H1 (cell line): ENCODE data around the gene CDRT4. TPM values are rescaled to one million over a fixed set of nuclear protein-coding genes. Genes with fewer than 3 reads are reported as not detected.

Experiments used
- CTCF ChIA-PET: fragments of 300-600 bp; sonication (Branson Sonifier 250); formaldehyde crosslinking; loops from one replicate; lab custom pipeline; 2021; ENCODE audit not compliant: partially characterized antibody; lab: Charles Lee
- POLR2A ChIA-PET: fragments of 300-600 bp; sonication (Branson Sonifier 250); formaldehyde crosslinking; loops from one replicate; lab custom pipeline; 2021; ENCODE audit warnings: inconsistent platforms; ENCODE audit not compliant: partially characterized antibody; lab: Charles Lee
- DNase-seq, 2 experiments: peaks; one replicate each; pipeline versions ENCODE4 v3.0.0 to v3.0.0-alpha.2; 2010 to 2022; ENCODE audit warnings: low spot score in 2 of 2, low read depth in 1 of 2, mixed read lengths in 1 of 2
- FAIRE-seq: peaks from 2 replicates; lab custom pipeline; 2011; peaks lifted over from hg19 to GRCh38; lab: Jason Lieb, UNC
- H2AFZ ChIP-seq: 2 replicates; pipeline ENCODE4 v1.8.1; 2012; ENCODE audit warnings: low read length, inconsistent platforms
- H2AK5ac ChIP-seq: 2 replicates; pipeline ENCODE4 v1.6.1; 2013; ENCODE audit warnings: low read depth, low read length
- H2BK120ac ChIP-seq: replicated peaks from 2 replicates; pipeline ENCODE3; 2013; ENCODE audit warnings: low read depth, low read length, inconsistent platforms
- H2BK12ac ChIP-seq: 2 replicates; pipeline ENCODE4 v1.6.1; 2013; ENCODE audit warnings: low read depth, low read length
- H2BK15ac ChIP-seq: 2 replicates; pipeline ENCODE4 v1.6.1; 2013; ENCODE audit warnings: low read length
- H2BK20ac ChIP-seq: 2 replicates; pipeline ENCODE4 v1.6.1; 2013; ENCODE audit warnings: low read length
- H2BK5ac ChIP-seq: 2 replicates; pipeline ENCODE4 v1.6.1; 2013; ENCODE audit warnings: low read depth, low read length
- H3K14ac ChIP-seq: 2 replicates; pipeline ENCODE4 v1.6.1; 2013; ENCODE audit warnings: inconsistent platforms; ENCODE audit not compliant: insufficient read length
- H3K18ac ChIP-seq: 2 replicates; pipeline ENCODE4 v1.6.1; 2013; ENCODE audit warnings: low read length; ENCODE audit errors: extremely low read depth
- H3K23ac ChIP-seq: 2 replicates; pipeline ENCODE4 v1.6.1; 2013; ENCODE audit warnings: inconsistent platforms; ENCODE audit not compliant: insufficient read length
- H3K23me2 ChIP-seq: 2 replicates; pipeline ENCODE4 v1.6.1; 2013; ENCODE audit warnings: low read depth, low read length
- H3K27ac ChIP-seq: 2 replicates; pipeline ENCODE4 v1.6.1; 2011; ENCODE audit warnings: low read depth, low read length, inconsistent platforms
- H3K27me3 ChIP-seq, 4 experiments: replicated peaks in 1 of 4; 1 replicate in 1 of 4; 2 replicates in 3 of 4; pipeline versions ENCODE4 v1.6.1 to v1.8.1; 2011 to 2013; ENCODE audit warnings: low read length in 3 of 4, mild to moderate bottlenecking in 3 of 4, inconsistent platforms in 2 of 4, mixed read lengths in 2 of 4, moderate library complexity in 1 of 4; ENCODE audit not compliant: control insufficient read depth in 3 of 4, insufficient read depth in 3 of 4; ENCODE audit errors: extremely low read depth in 1 of 4
- H3K36me3 ChIP-seq, 4 experiments: 2 replicates each; pipeline versions ENCODE4 v1.6.1 to v1.8.1; 2011 to 2013; ENCODE audit warnings: mild to moderate bottlenecking in 4 of 4, low read length in 3 of 4, moderate library complexity in 2 of 4, control low read depth in 1 of 4, inconsistent platforms in 1 of 4; ENCODE audit not compliant: insufficient read depth in 4 of 4, control insufficient read depth in 2 of 4
- H3K4ac ChIP-seq: replicated peaks from 2 replicates; pipeline ENCODE3; 2013; ENCODE audit warnings: low read length, low read depth, mixed read lengths, inconsistent platforms; ENCODE audit not compliant: insufficient read length
- H3K4me1 ChIP-seq, 4 experiments: replicated peaks in 1 of 4; 1 replicate in 1 of 4; 2 replicates in 3 of 4; pipeline versions ENCODE4 v1.6.1 to v1.8.1; 2011 to 2013; ENCODE audit warnings: low read length in 3 of 4, inconsistent platforms in 2 of 4, mixed read lengths in 1 of 4; ENCODE audit not compliant: insufficient read depth in 4 of 4, control insufficient read depth in 3 of 4
- H3K4me2 ChIP-seq, 2 experiments: 2 replicates each; pipeline versions ENCODE4 v1.6.1 to v1.8.1; 2011 to 2013; ENCODE audit warnings: low read depth in 2 of 2, low read length in 2 of 2, control low read depth in 1 of 2, inconsistent platforms in 1 of 2, mild to moderate bottlenecking in 1 of 2; ENCODE audit not compliant: insufficient read depth in 1 of 2
- H3K4me3 ChIP-seq, 4 experiments: fragments of 200-600, 300-600 bp in 1 of 4; sonication (generic), shearing (Covaris generic), sonication (Bioruptor Twin) in 1 of 4; 2 replicates each; pipeline versions ENCODE4 v1.5.1 to v1.8.1; 2011 to 2016; ENCODE audit warnings: low read length in 4 of 4, low read depth in 3 of 4, control low read depth in 2 of 4, inconsistent platforms in 2 of 4, mild to moderate bottlenecking in 2 of 4, mixed read lengths in 1 of 4, moderate library complexity in 1 of 4; ENCODE audit not compliant: insufficient read depth in 2 of 4; ENCODE audit errors: extremely low read depth in 1 of 4
- H3K56ac ChIP-seq: replicated peaks from 2 replicates; pipeline ENCODE3; 2013; ENCODE audit warnings: low read depth, mild to moderate bottlenecking, mixed read lengths, low read length, inconsistent platforms; ENCODE audit not compliant: insufficient read length
- H3K79me1 ChIP-seq: 2 replicates; pipeline ENCODE4 v1.6.1; 2013; ENCODE audit warnings: low read depth, low read length, control low read depth
- H3K79me2 ChIP-seq, 2 experiments: 2 replicates each; pipeline versions ENCODE4 v1.6.1 to v1.8.1; 2012 to 2013; ENCODE audit warnings: low read length in 2 of 2, mild to moderate bottlenecking in 2 of 2, inconsistent platforms in 1 of 2; ENCODE audit not compliant: insufficient read depth in 2 of 2, control insufficient read depth in 1 of 2
- H3K9ac ChIP-seq, 4 experiments: replicated peaks in 1 of 4; 1 replicate in 1 of 4; 2 replicates in 3 of 4; pipeline versions ENCODE4 v1.6.1 to v1.8.1; 2011 to 2013; ENCODE audit warnings: low read depth in 3 of 4, low read length in 3 of 4, control low read depth in 2 of 4, mild to moderate bottlenecking in 2 of 4, moderate library complexity in 2 of 4, inconsistent platforms in 1 of 4; ENCODE audit errors: extremely low read depth in 1 of 4
- H3K9me3 ChIP-seq, 2 experiments: 2 replicates each; pipeline versions ENCODE4 v1.6.1 to v1.8.1; 2012 to 2013; ENCODE audit warnings: mild to moderate bottlenecking in 2 of 2, moderate library complexity in 2 of 2, control low read depth in 1 of 2, inconsistent platforms in 1 of 2, low read depth in 1 of 2, low read length in 1 of 2, mixed read lengths in 1 of 2; ENCODE audit not compliant: insufficient read depth in 2 of 2
- H4K20me1 ChIP-seq, 2 experiments: replicated peaks in 1 of 2; 2 replicates each; pipeline versions ENCODE3 to v1.8.1; 2011 to 2013; ENCODE audit warnings: inconsistent platforms in 2 of 2, low read length in 2 of 2, mild to moderate bottlenecking in 1 of 2; ENCODE audit not compliant: insufficient read depth in 2 of 2, control insufficient read depth in 1 of 2
- H4K5ac ChIP-seq: 2 replicates; pipeline ENCODE4 v1.6.1; 2013; ENCODE audit warnings: low read length, low read depth, mixed read lengths, inconsistent platforms; ENCODE audit not compliant: insufficient read length
- H4K8ac ChIP-seq: 2 replicates; pipeline ENCODE4 v1.8.0; 2013; ENCODE audit warnings: mild to moderate bottlenecking, moderate library complexity, low read length, inconsistent platforms; ENCODE audit not compliant: insufficient read depth; ENCODE audit errors: extremely low read depth
- H4K91ac ChIP-seq: replicated peaks from 2 replicates; pipeline ENCODE3; 2013; ENCODE audit warnings: low read length, mixed read lengths, inconsistent platforms; ENCODE audit not compliant: insufficient read length
- ATF2 ChIP-seq: IDR thresholded peaks from 2 replicates; pipeline ENCODE4 v1.6.1; 2012; ENCODE audit warnings: low read length, inconsistent platforms
- BACH1 ChIP-seq: IDR thresholded peaks from 2 replicates; pipeline ENCODE4 v1.6.1; 2012; ENCODE audit warnings: low read length, improper control_type of control experiment
- BRCA1 ChIP-seq: IDR thresholded peaks from 2 replicates; pipeline ENCODE4 v1.6.1; 2012; ENCODE audit warnings: low read depth, low read length, improper control_type of control experiment
- CEBPB ChIP-seq: IDR thresholded peaks from 2 replicates; pipeline ENCODE4 v1.6.1; 2012; ENCODE audit warnings: low read depth, low read length
- CHD2 ChIP-seq: IDR thresholded peaks from 2 replicates; pipeline ENCODE4 v1.6.1; 2012; ENCODE audit warnings: low read length, improper control_type of control experiment
- MAFK ChIP-seq: IDR thresholded peaks from 2 replicates; pipeline ENCODE4 v1.6.1; 2012; ENCODE audit warnings: low read depth, mild to moderate bottlenecking, improper control_type of control experiment, low read length
- MAX ChIP-seq: IDR thresholded peaks from 2 replicates; pipeline ENCODE4 v1.6.1; 2012; ENCODE audit warnings: inconsistent platforms
- RFX5 ChIP-seq: IDR thresholded peaks from 2 replicates; pipeline ENCODE4 v1.6.1; 2011; ENCODE audit warnings: low read depth, low read length, improper control_type of control experiment, borderline replicate concordance
- RXRA ChIP-seq: IDR thresholded peaks from 2 replicates; pipeline ENCODE4 v1.6.1; 2011; ENCODE audit warnings: low read depth, mild to moderate bottlenecking, low read length, moderate library complexity; ENCODE audit not compliant: insufficient read depth
- SAP30 ChIP-seq: fragments of 300-600 bp; sonication (generic); IDR thresholded peaks from 2 replicates; pipeline ENCODE4 v1.7.1; 2012; ENCODE audit warnings: low read length, moderate library complexity, mild to moderate bottlenecking, inconsistent platforms; ENCODE audit not compliant: insufficient read depth, insufficient replicate concordance
- SIX5 ChIP-seq: IDR thresholded peaks from 2 replicates; pipeline ENCODE4 v1.6.1; 2011; ENCODE audit warnings: mild to moderate bottlenecking, low read depth, low read length
- SRF ChIP-seq: IDR thresholded peaks from 2 replicates; pipeline ENCODE4 v1.6.1; 2011; ENCODE audit warnings: mild to moderate bottlenecking, low read depth, low read length, moderate library complexity
- TAF7 ChIP-seq: optimal IDR thresholded peaks from 2 replicates; pipeline ENCODE3; 2011; ENCODE audit warnings: low read depth, mild to moderate bottlenecking, inconsistent platforms, low read length, moderate library complexity, borderline replicate concordance
- WGBS, 2 experiments: shearing (Covaris generic) in 1 of 2; methylation state at CpG; one replicate each; pipeline versions ENCODE4 v1.1.6 to v1.1.7; 2013 to 2015; ENCODE audit warnings: low lambda C conversion rate in 2 of 2, mixed read lengths in 2 of 2, inconsistent platforms in 1 of 2, low coverage in 1 of 2, missing lambda C conversion rate in 1 of 2; ENCODE audit not compliant: insufficient replicate concordance in 2 of 2, insufficient coverage in 1 of 2, insufficient read length in 1 of 2; ENCODE audit errors: extremely low coverage in 1 of 2, missing lambda C conversion rate in 1 of 2; 5-methylcytosine and 5-hydroxymethylcytosine counted together
- polyA plus RNA-seq, 7 experiments: library from polyadenylated mRNA; depleted of rRNA in 3 of 7; stranded (reverse) in 5 of 7; unstranded in 2 of 7; fragments of >200 nt in 5 of 7; fragments of 200-250 nt in 2 of 7; gene quantifications; 1 replicate in 5 of 7; 2 replicates in 1 of 7; 4 replicates in 1 of 7; pipeline versions ENCODE4 v1.2.1 to v1.2.3, GENCODE V29; 2011 to 2013; ENCODE audit warnings: missing spikeins in 2 of 7, mixed read lengths in 2 of 7
- total RNA-seq: library from RNA; stranded (reverse); fragmentation: NEBNext Ultra II Directional; extraction: Animal tissue kit (Norgen Biotek cat#: 25700); gene quantifications from 2 replicates; pipeline ENCODE4 v1.2.1, GENCODE V29; 2021

CDRT4 gene
- total and polyA plus RNA-seq, 2 of the 8 experiments (the other 6 are each of a cell fraction or from before 2014, with no cell fraction given) = 2.6 to 5.6 TPM

- Histone ChIP-seq H3K27me3 (0 out of 7 replicates have a peak, but pooled peaks cover 0 to 3% (median 0%) of the 10 kb centered on the region in 4 experiments), H3K9me3 (no peaks in the 10 kb centered on the region), H3K56ac (no peak overlapping the region), H3K4ac (no peak overlapping the region), H3K36me3 (no peaks in the 10 kb centered on the region; a peak in 1 of 8 replicates), H3K14ac (no peak overlapping the region), H4K8ac (peak overlapping the region; percentile 12; the same call in 1 of the 2 replicates), H3K79me1 (peaks cover 8% of the 10 kb centered on the region; the same call in 1 of the 2 replicates), H2BK15ac (no peak overlapping the region), H3K23ac (no peak overlapping the region), H3K18ac (no peak overlapping the region), H2AK5ac (no peak overlapping the region), H3K9ac (no peak overlapping the region), H4K91ac (no peak overlapping the region), H3K4me2 (no peak overlapping the region), H2BK12ac (no peak overlapping the region), H3K79me2 (no peaks in the 10 kb centered on the region), H3K4me3 (no peak overlapping the region), H2BK120ac (no peak overlapping the region), H3K23me2 (peaks cover 10% of the 10 kb centered on the region), H2BK20ac (no peak overlapping the region), H2AFZ (no peak overlapping the region), H4K20me1 (peaks cover 0 to 13% of the 10 kb centered on the region in 2 experiments), H4K5ac (no peak overlapping the region), H3K4me1 (peaks cover 0 to 7% (median 4%) of the 10 kb centered on the region in 4 experiments; a peak in 4 of 7 replicates), H2BK5ac (no peak overlapping the region), H3K27ac (no peak overlapping the region)
- 99% methylated on average over 7 of the region's 7 CpGs; no CpG with 5 or more reads in 1 of the 2 experiments for WGBS, 2 experiments
- no peak for FAIRE-seq
- POLR2A ChIA-PET = no interaction called here
- DNase-seq = no peak
- CTCF ChIA-PET = interaction anchor here (1.5 kb wide), 1 partner anchor 34 kb away, joined by 3 read pairs; no protein-coding TSS in a partner anchor
- TF ChIP-seq MAX = no peak
- no peak for TF ChIP-seq BRCA1
- TF ChIP-seq SAP30 = no peak
- TF ChIP-seq TAF7 = no peak
- no peak for TF ChIP-seq RFX5
- TF ChIP-seq CHD2 = no peak
- TF ChIP-seq ATF2 = no peak
- no peak for TF ChIP-seq SIX5
- no peak for TF ChIP-seq MAFK
- no peak for TF ChIP-seq CEBPB
- TF ChIP-seq RXRA = no peak
- no peak for TF ChIP-seq SRF
- TF ChIP-seq BACH1 = no peak
Observed at GRCh38 chr17:15469260-15469659, 1.8 kb upstream of the CDRT4 start.
